ENCODE measurements around the gene DTD1.

- TF ChIP-seq CHD2 (IDR thresholded peaks at IDR 0.05; ENCODE audit: low read length, partially characterized antibody), result no peak
- TF ChIP-seq CTCF (IDR thresholded peaks at IDR 0.05), result no peak
- TF ChIP-seq POLR2AphosphoS5 (IDR thresholded peaks at IDR 0.05; ENCODE audit: low read depth, low read length), result no peak
- TF ChIP-seq USF2 (IDR thresholded peaks at IDR 0.05; ENCODE audit: borderline replicate concordance, low read depth, low read length), result no peak
These were observed 166.3 kb downstream of the DTD1 start for GRCh38 chr20:18754030-18754652.
